ENCODE measurements around the gene CAMK2B.

DNA sequence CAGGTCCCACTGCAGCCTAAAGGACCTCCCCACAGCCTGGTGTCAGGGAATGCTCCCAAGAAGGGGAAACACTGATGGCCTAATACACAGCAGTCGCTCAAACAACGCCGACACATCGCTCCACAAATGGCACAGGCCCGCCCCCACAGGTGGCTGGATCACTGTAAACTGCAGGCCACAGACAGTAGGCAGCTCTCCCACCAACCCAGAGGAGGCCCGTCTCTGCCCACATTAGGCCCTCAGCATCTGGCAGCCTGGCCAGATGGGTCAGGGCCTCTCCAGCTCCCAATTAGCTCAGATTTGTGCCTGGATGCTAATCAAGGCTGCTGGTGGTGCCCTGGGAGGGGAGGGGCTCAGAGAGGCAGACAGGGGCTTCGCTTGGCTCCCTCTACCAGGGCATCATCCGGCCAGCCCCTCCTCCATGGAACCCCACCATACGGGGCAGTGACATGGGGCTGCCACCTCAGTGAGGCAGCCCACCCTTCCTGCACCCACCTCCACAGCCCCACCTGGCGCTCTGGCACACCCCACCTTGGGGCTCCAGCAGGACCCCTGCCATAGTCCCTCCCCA, 42.7 kb downstream of the CAMK2B start:
- TF ChIP-seq, protein P1, sequence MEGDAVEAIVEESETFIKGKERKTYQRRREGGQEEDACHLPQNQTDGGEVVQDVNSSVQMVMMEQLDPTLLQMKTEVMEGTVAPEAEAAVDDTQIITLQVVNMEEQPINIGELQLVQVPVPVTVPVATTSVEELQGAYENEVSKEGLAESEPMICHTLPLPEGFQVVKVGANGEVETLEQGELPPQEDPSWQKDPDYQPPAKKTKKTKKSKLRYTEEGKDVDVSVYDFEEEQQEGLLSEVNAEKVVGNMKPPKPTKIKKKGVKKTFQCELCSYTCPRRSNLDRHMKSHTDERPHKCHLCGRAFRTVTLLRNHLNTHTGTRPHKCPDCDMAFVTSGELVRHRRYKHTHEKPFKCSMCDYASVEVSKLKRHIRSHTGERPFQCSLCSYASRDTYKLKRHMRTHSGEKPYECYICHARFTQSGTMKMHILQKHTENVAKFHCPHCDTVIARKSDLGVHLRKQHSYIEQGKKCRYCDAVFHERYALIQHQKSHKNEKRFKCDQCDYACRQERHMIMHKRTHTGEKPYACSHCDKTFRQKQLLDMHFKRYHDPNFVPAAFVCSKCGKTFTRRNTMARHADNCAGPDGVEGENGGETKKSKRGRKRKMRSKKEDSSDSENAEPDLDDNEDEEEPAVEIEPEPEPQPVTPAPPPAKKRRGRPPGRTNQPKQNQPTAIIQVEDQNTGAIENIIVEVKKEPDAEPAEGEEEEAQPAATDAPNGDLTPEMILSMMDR (IDR thresholded peaks at IDR 0.05; ENCODE audit: insufficient read depth, low read length, poor library complexity, severe bottlenecking): no peak
- TF ChIP-seq EZH2phosphoT487 (conservative IDR thresholded peaks at IDR 0.05; ENCODE audit: low read length): no peak
